NCI-H146 treated with DMSO at 0.1 percent for 48 hours (cell line): Measurements from ENCODE around the gene CENPL.
"Not testable (repeated sequence)": the region's sequence is repeated elsewhere in the genome, so short reads cannot be mapped to it uniquely, and the experiment has no call there.

Source experiments
- DNase-seq: peaks from one replicate; lab custom pipeline; 2025; ENCODE audit not compliant: unreplicated experiment; lab: John Stamatoyannopoulos, UW

The CENPL gene

DNA sequence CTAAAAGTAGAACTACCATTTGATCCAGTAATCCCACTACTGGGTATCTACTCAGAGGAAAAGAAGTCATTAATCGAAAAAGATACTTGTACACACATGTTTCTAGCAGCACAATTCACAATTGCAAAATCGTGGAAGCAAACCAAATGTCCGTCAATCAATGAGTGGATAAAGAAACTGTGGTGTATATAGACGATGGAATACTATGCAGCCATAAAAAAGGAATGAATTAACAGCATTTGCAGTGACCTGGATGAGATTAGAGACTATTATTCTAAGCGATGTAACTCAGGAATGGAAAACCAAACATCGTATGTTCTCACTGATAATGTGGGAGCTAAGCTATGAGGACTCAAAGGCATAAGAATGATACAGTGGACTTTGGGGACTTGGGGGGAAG is 60.4 kb downstream of the CENPL start:
- not testable (repeated sequence) for DNase-seq

DNA sequence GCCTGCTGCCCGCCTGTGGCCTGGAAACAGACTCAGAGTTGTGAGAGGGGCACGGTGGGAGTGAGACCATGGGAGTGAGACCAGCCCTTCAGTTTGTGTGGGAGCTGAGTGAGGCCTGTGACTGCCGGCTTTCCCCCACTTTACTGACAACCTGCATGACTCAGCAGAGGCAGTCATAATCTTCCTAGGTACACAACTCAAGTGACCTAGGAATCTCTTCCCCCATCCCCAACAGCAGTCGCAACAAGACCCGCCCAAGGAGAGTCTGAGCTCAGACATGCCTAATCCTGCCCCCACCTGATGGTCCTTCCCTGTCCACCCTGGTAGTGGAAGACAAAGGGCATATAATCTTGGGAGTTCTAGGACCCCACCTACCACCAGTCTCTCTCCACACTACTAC is 65.7 kb downstream of the CENPL start:
- DNase-seq: no peak

DNA sequence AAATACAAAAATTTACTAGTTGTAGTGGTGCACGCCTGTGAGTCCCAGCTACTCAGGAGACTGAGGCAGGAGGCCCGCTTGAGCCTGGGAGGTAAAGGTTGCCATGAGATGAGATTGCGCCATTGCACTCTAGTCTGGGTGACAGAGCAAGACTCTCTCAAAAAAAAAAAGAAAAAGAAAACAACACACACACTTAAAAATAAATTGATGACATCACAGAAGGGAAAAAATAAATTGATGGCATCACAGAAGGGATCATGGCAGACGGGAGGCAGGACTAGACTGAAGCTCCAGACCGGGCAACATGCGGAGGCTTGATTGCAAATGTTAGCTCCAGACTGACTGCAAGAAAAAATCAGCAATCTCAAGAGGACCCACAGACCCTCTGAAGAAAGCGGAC is 66.6 kb downstream of the CENPL start:
- DNase-seq: no peak

DNA sequence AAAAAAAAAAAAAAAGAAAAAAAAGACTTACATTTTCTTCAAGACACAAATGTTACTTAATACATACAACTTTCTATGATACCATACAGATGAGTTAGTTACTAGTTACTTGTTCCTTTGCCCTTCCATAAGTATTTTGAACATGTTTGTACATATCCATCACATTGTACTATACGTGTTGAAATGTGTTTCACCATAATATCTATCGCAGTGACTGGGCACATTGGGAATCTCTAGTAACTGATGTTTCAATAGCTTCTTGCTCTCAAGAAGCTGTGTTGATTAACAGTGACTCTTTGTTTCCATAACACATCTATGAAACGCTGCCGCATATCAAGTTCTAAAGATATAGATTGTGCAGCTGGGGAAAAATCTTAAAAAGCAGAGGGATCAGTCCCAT is 67.0 kb downstream of the CENPL start:
- no peak for DNase-seq

DNA sequence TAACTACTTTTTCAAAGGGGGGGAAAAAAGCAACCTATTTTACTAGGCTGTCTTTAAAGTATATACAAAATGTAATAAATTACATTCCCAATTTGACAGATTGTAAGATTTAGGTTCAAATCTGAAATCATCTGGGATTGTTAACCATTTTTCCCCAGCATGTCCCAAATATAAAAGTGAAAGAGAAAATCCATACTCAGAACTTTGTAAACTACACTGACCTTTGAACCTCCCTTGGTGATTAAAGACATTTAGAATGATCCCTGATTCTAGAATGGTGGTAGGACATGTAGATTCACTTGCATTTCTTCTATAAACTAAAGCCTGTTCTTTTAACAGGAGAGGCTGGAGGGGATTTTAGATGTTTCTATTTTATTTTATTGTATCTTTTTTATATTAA is 70.9 kb downstream of the CENPL start:
- no peak for DNase-seq
